Activated CD8-positive, alpha-beta memory T cell treated with anti-CD3 and anti-CD28 coated beads, Interleukin-2, amount 50 U/mL, for 24 hours (primary cell): ENCODE results near the gene HSPBP1.

ENCODE experiments used
- DNase-seq: peaks from one replicate; pipeline ENCODE4 v3.0.0-alpha.2; 2020; ENCODE audit errors: extremely low read depth

Gene HSPBP1

DNA sequence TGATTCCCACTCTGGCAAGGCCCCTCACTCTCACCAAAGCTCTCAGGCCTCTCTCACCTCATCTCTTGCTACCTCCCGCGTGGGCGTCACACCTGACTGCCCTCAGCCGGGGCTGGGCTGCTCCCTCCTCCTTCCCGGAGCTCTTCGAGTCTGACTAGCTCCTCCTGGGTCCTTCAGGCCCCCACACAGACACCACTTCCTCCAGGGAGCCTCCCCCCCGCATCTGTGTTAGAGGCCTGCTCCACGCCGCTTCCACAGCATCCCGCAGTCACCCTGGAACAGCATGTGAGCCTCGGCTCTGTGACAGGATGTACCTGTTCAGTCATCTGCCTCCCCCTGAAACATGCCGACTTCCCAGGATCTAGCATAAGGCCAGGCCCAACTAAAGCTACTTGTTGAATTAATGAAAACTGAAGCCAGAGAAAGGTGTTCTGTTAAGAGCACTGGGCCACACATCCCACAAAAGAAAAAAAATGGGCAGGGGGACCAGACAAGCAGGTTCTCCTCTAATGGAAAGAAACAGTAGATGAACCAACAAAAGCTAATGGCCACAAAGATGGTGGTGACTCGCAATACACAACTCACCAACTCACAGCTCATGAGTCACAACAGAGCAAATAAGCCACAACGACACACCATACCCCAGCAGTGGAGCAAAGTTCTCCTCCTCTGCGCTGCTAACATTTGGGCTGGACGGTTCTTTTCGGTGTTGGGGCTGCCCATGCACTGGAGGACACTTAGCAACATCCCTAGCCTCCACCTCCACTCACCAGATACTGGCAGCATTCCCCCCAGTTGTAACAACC lies 24.1 kb downstream of the HSPBP1 start:
- no peak for DNase-seq

DNA sequence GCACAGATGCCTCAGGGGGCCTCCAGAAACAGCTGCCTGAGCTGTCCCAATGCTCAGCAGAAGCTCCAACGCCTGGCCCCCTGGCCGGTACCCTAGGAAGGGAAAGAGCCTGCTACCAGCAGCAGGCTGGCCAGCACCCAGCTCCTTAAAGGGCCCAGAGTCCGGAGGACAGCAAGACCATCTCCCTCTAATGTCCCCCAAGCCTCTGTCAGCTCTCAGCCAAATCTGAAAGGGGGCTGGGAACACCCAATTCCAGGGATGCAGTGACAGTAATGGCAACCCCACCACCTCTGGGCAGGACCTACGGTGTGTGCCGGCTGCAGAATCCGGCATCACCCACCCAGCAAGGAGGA lies 25.3 kb downstream of the HSPBP1 start:
- no peak for DNase-seq

GRCh38 chr19:55253842-55254624 lies 25.9 kb downstream of the HSPBP1 start:
- DNase-seq = no peak

GRCh38 chr19:55252760-55253663 lies 26.9 kb downstream of the HSPBP1 start:
- no peak for DNase-seq

DNA sequence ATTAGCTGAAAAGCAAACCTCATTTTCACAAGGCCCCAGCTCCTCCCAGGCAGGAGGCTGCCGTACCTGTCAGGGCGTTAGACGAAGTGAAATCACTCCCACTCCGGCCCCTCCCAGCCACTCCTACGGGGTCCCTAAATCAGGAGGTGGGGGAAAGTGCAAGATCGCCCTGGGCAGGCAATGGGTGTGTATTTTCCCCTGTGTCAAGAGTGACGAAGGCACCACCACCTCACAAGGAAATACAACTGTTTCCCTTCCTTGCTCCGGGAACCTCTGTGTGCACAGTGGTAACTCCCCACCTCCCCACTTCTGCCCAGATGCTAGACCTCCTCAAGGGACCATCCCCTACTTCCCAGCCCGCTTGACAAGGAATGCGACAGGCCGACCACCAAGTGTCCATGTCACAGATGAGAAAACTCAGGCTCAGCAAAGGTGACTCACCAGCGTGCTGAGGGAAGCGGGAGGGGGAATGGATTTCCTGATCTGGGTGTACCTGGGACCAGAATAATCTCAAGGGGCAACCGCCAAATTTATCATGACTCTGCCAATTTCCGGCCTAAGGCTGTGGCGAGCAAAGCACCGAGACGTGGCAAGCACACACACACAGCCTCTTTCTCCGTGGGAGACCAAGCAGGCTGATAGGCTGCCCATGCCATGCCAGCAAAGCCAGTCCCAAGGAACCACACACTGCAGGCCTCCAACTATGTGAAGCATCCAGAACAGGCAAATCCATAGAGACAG lies 28.4 kb downstream of the HSPBP1 start:
- DNase-seq = no peak

- DNase-seq = no peak
These were observed 29.5 kb downstream of the HSPBP1 start for GRCh38 chr19:55250262-55251036.

DNA sequence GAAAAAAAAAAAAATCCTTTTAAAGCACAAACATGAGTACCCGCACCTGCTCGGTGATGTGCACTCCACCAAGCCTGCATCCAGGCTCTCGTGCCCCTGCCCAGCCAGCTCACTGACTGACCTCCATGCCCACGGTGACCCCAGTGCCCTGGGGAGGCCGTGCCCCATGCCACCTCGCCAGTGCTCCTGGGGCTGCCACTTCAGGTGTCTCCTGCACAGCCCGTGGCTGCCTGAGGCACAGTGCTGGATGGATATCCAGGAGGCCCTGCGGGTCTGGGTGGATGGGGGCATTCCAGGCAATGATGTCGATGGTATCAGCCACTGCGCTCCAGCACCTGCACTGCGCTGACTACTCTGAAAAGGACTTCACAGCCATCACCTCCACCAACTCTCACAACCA lies 30.1 kb downstream of the HSPBP1 start:
- DNase-seq = no peak

DNA sequence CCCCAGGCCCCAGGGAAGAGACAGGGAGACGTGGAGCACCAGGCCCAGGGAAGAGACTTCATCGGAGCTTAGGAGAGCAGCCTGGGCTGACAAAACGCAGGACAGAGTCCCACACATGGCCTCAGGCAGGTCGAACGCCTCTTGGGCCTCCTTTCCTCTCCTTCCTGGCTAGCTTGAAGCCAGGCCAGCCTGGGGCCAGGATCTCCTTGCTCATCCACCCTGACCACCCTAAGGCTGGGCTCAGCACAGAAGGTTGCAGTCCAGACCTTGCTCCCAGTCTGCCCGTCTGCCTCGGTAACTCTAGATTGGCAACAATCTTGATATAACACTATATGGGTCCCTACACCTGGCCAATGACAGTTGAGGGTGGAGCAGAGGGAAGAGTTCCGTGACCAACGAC lies 31.2 kb downstream of the HSPBP1 start:
- DNase-seq = no peak

- no peak for DNase-seq
These were observed 31.7 kb downstream of the HSPBP1 start for GRCh38 chr19:55248166-55248675.

DNA sequence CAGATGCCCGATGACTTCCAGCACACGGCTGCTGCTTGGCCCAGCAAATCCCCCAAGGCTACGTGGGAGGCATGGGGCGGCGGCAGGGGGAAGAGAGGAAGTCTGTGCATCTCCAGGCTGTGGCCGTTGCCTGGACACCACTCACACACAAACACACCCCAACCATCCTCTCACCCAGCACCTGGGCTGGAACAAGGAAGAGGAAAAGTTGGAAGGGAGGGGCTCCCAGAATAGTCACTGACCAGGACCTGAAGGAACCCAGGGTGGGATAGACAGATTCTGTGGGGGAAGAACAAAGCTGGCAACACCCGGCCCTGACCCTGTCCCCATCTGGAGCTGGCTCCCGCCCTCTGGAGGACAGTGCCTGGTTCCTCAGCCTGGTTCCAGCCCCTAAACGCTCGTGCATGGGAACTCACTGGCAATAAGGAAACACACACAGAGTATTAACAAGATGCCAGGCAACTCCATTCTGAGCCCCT lies 32.2 kb downstream of the HSPBP1 start:
- no peak for DNase-seq

- no peak for DNase-seq
These were observed 33.2 kb downstream of the HSPBP1 start for GRCh38 chr19:55246462-55247451.

DNA sequence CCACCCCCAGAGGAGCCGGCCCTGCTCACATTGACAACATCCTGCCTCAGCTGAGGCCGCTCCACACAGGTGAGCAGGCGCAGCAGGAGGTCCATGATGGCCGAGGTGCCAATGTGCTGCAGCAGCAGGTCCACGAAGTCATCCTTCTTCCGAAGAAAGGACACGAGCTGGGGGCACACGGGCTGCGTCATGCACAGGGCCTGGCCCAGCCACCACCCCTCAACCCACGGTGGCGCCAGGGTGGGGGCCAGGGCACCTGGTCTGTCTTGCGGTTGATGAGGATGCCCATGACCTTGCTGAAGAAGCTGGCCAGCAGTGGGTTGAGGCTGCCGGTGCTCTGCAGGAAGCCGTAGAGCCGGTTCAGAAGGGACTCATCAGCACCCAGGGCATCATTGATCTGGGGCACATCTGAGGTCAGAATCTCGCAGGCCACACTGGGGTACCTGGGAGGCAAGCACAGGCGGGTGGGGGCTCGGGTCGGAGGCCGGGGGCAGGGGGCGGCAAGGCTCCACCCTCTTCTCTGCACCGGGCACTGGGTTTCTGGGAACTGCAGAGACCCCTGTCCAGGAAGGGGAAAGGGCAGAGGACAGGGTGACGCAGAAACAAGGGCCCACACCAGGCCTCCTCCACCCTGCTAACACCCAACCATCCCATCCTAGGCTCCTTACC lies 34.5 kb downstream of the HSPBP1 start:
- DNase-seq = no peak

GRCh38 chr19:55244004-55244680 lies 35.8 kb downstream of the HSPBP1 start:
- DNase-seq = no peak

DNA sequence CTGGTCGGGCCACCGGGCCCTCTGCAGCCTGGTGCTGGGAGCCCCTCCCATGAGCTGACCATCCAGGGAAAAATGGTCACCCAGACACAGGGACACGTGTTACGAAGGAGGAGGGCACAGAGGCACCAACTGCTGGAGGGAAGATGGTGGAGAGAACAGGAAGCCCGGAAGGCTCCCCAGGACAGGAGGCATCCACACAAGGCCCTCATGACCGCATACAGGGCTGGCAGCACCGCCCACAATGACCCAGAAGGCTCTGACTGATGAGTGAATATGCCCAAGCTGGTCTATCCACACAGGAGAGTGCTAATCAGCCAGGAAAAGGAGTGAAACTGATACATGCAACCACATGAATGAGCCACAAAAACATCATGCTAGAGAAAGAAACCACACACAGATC lies 37.4 kb downstream of the HSPBP1 start:
- no peak for DNase-seq

DNA sequence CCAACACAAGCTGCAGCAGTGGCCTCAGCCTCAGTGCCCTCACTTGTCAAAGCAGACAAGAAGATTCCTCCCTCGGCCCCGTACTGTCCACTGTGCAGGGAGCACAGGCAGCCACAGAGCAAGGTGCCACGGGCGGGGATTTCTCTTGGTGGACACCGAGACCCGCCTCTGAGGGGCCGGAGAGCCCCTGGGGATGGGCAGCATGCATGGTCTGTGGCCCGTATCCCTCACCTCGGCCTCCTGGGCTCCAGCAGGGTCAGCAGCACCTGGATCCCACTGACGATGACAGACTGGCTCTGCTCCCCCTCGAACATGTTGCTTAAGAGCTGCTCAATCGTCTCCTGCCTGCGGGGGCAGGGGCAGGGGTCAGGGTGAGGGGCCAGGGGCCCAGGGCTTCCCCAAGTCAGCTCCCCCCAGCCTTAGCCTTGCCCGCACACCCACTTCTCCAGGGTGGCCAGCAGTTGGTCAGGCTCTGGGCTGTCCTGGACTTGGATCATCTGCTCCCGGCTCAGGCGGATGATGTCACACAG lies 37.9 kb downstream of the HSPBP1 start:
- DNase-seq = no peak

- DNase-seq = no peak
These were observed 38.6 kb downstream of the HSPBP1 start for GRCh38 chr19:55241143-55241934.

DNA sequence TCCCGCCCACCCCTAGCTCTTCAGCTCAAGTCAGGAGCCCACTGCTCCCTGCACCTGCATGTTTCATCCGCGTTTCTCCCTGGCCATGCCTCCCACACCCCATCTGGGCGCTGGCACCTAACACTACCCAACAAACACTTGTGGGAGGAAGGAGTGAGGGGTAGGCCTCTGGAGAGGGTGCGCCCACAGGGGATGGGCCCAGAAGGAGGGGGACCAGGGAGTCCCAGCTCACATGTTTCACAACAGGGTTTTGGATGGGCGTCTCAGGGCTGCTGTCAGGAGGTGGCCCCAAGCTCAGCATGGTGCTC lies 39.2 kb downstream of the HSPBP1 start:
- no peak for DNase-seq
